ENCODE measurements around the gene MYO3B. TPM values are rescaled to one million over a fixed set of nuclear protein-coding genes. Genes with fewer than 3 reads are reported as not detected.

Gene MYO3B
- total RNA-seq, 1 experiment from 2014 or later: 0.63 TPM

GRCh38 chr2:170525566-170525900 is 347.6 kb downstream of the MYO3B start:
- H2AFZ ChIP-seq (ENCODE audit: low read length): no peak overlapping the region
- H3K36me3 Mint-ChIP-seq (ENCODE audit: insufficient read depth in 1 of 3, low read depth in 3 of 3): 0 out of 7 replicates have a peak, but pooled peaks cover 0 to 2% (median 0%) of the 10 kb centered on the region in 3 experiments

More at GRCh38 chr2:170525566-170525900, 347.6 kb downstream of the MYO3B start:
- no peak for DNase-seq
- Mint-ChIP-seq H3K4me1 (peaks cover 21% of the 10 kb centered on the region in 2 experiments), H3K4me3 (no peak overlapping the region), H3K27me3 (ENCODE audit: low read depth) (peaks cover 2% of the 10 kb centered on the region; the same call in 1 of the 2 replicates), H3K9me3 (no peaks in the 10 kb centered on the region), H3K27ac (no peak overlapping the region; a peak in 1 of 7 replicates)
- Histone ChIP-seq H3K14ac (ENCODE audit: insufficient read depth, low read length) (no peak overlapping the region; the same call in 1 of the 2 replicates), H3K79me1 (ENCODE audit: insufficient read depth, low read depth, low read length, poor library complexity, severe bottlenecking) (no peaks in the 10 kb centered on the region), H2BK20ac (ENCODE audit: low read depth, low read length, poor library complexity, severe bottlenecking) (no peak overlapping the region), H3K4me2 (ENCODE audit: insufficient read depth, insufficient read length, low read length) (no peak overlapping the region), H4K91ac (ENCODE audit: insufficient read length, low read depth, low read length) (no peak overlapping the region), H3K23ac (ENCODE audit: insufficient read length, low read depth, low read length) (no peak overlapping the region), H3K56ac (ENCODE audit: insufficient read length, low read depth, low read length) (no peak overlapping the region), H4K8ac (replicated peaks; ENCODE audit: insufficient read length, low read depth, low read length) (no peak overlapping the region), H2BK12ac (ENCODE audit: insufficient read length, low read depth, low read length) (no peak overlapping the region), H2BK120ac (ENCODE audit: low read depth, low read length, poor library complexity, severe bottlenecking) (no peak overlapping the region), H3K9me3 (ENCODE audit: control insufficient read depth, low read depth, low read length) (no peaks in the 10 kb centered on the region), H3K27ac (ENCODE audit: insufficient read length, low read depth, low read length) (no peak overlapping the region), H3K18ac (ENCODE audit: insufficient read length, low read depth, low read length) (no peak overlapping the region), H3K9ac (ENCODE audit: extremely low read depth, insufficient read length, low read length) (no peak overlapping the region), H3K4me1 (ENCODE audit: insufficient read depth, low read length) (no peaks in the 10 kb centered on the region), H2BK15ac (ENCODE audit: low read depth, low read length) (no peak overlapping the region), H2AK5ac (ENCODE audit: insufficient read length, low read length) (no peak overlapping the region), H4K5ac (ENCODE audit: insufficient read length, low read depth, low read length) (no peak overlapping the region), H3T11ph (ENCODE audit: low read length) (no peak overlapping the region), H3K4ac (ENCODE audit: low read depth, low read length) (no peak overlapping the region), H4K20me1 (ENCODE audit: control insufficient read depth, insufficient read depth, insufficient read length) (no peaks in the 10 kb centered on the region), H3K27me3 (ENCODE audit: insufficient read depth, low read length) (no peaks in the 10 kb centered on the region), H2BK5ac (ENCODE audit: insufficient read length, low read length) (no peak overlapping the region), H3K79me2 (ENCODE audit: insufficient read depth, low read length) (no peaks in the 10 kb centered on the region), H3K23me2 (ENCODE audit: insufficient read length, low read depth, low read length, poor library complexity, severe bottlenecking) (no peaks in the 10 kb centered on the region)
- no peak for TF ChIP-seq CTCF (conservative IDR thresholded peaks at IDR 0.05)
- no CpG with 5 or more reads among the region's 5 CpGs for WGBS (ENCODE audit: extremely low coverage, insufficient read length, low lambda C conversion rate)

Measured in H9 (cell line).